Measurements from ENCODE around the gene SOD3. TPM values are rescaled to one million over a fixed set of nuclear protein-coding genes. Genes with fewer than 3 reads are reported as not detected.

The SOD3 gene
- total RNA-seq, 6 experiments from 2014 or later, result 13.9 to 18.5 (median 16.9) TPM

- peak overlapping the region; percentile 86 for H3K27ac Mint-ChIP-seq
- peaks cover 5% of the 10 kb centered on the region for H3K27me3 Mint-ChIP-seq (ENCODE audit: insufficient read depth)
- DNase-seq, result no peak
- TF ChIP-seq CTCF (IDR thresholded peaks at IDR 0.05), result no peak
- H3K4me3 Mint-ChIP-seq, result no peak overlapping the region
- H3K4me1 Mint-ChIP-seq (ENCODE audit: low read depth), result peaks cover 28% of the 10 kb centered on the region
- H3K9me3 Mint-ChIP-seq, result no peaks in the 10 kb centered on the region
- H3K36me3 Mint-ChIP-seq (ENCODE audit: low read depth), result no peaks in the 10 kb centered on the region
These were observed 1.3 kb upstream of the SOD3 start for GRCh38 chr4:24794051-24794450.

- H3K27ac Mint-ChIP-seq, result peak overlapping the region; percentile 86
- H3K4me1 Mint-ChIP-seq (ENCODE audit: low read depth), result peaks cover 28% of the 10 kb centered on the region
- no peaks in the 10 kb centered on the region for H3K36me3 Mint-ChIP-seq (ENCODE audit: low read depth)
- peak; percentile 75 for DNase-seq
- peak overlapping the region; percentile 88 for H3K4me3 Mint-ChIP-seq
- no peak for TF ChIP-seq CTCF (IDR thresholded peaks at IDR 0.05)
- peaks cover 5% of the 10 kb centered on the region for H3K27me3 Mint-ChIP-seq (ENCODE audit: insufficient read depth)
- H3K9me3 Mint-ChIP-seq, result no peaks in the 10 kb centered on the region
These were observed 893 bp upstream of the SOD3 start for GRCh38 chr4:24794480-24794879.

GRCh38 chr4:24795666-24796381 is 451 bp downstream of the SOD3 start:
- Mint-ChIP-seq H3K27me3 (ENCODE audit: insufficient read depth) (peaks cover 5% of the 10 kb centered on the region), H3K36me3 (ENCODE audit: low read depth) (no peaks in the 10 kb centered on the region), H3K4me1 (ENCODE audit: low read depth) (peaks cover 28% of the 10 kb centered on the region), H3K9me3 (no peaks in the 10 kb centered on the region), H3K27ac (peak overlapping the region; percentile 86), H3K4me3 (peak overlapping the region; percentile 88)
- no peak for TF ChIP-seq CTCF (IDR thresholded peaks at IDR 0.05)
- DNase-seq, result no peak

GRCh38 chr4:24796620-24797019 is 1.2 kb downstream of the SOD3 start:
- Mint-ChIP-seq H3K27me3 (ENCODE audit: insufficient read depth) (peaks cover 7% of the 10 kb centered on the region), H3K4me1 (ENCODE audit: low read depth) (peaks cover 28% of the 10 kb centered on the region), H3K36me3 (ENCODE audit: low read depth) (no peaks in the 10 kb centered on the region), H3K9me3 (no peaks in the 10 kb centered on the region), H3K27ac (no peak overlapping the region), H3K4me3 (no peak overlapping the region)
- no peak for DNase-seq
- no peak for TF ChIP-seq CTCF (IDR thresholded peaks at IDR 0.05)

GRCh38 chr4:24798036-24798610 is 2.8 kb downstream of the SOD3 start:
- peaks cover 38% of the 10 kb centered on the region for H3K4me1 Mint-ChIP-seq (ENCODE audit: low read depth)
- no peaks in the 10 kb centered on the region for H3K36me3 Mint-ChIP-seq (ENCODE audit: low read depth)
- peaks cover 7% of the 10 kb centered on the region for H3K27me3 Mint-ChIP-seq (ENCODE audit: insufficient read depth)
- TF ChIP-seq CTCF (IDR thresholded peaks at IDR 0.05), result no peak
- no peak overlapping the region for H3K27ac Mint-ChIP-seq
- H3K4me3 Mint-ChIP-seq, result no peak overlapping the region
- H3K9me3 Mint-ChIP-seq, result no peaks in the 10 kb centered on the region
- no peak for DNase-seq

Measured in HFFc6 (cell line).